ENCODE data around the gene LGALS12.
"Not testable (repeated sequence)": the region's sequence is repeated elsewhere in the genome, so short reads cannot be mapped to it uniquely, and the experiment has no call there.

The LGALS12 gene

GRCh38 chr11:63504933-63505586, 824 bp upstream of the LGALS12 start:
- DNase-seq (ENCODE audit: low spot score) = no peak

GRCh38 chr11:63506876-63507275, 992 bp downstream of the LGALS12 start:
- DNase-seq (ENCODE audit: low spot score) = no peak

GRCh38 chr11:63507511-63507910, 1.6 kb downstream of the LGALS12 start:
- no peak for DNase-seq (ENCODE audit: low spot score)

- DNase-seq (ENCODE audit: low spot score) = peak; percentile 36
Measured at GRCh38 chr11:63508009-63508408, 2.1 kb downstream of the LGALS12 start.

DNA sequence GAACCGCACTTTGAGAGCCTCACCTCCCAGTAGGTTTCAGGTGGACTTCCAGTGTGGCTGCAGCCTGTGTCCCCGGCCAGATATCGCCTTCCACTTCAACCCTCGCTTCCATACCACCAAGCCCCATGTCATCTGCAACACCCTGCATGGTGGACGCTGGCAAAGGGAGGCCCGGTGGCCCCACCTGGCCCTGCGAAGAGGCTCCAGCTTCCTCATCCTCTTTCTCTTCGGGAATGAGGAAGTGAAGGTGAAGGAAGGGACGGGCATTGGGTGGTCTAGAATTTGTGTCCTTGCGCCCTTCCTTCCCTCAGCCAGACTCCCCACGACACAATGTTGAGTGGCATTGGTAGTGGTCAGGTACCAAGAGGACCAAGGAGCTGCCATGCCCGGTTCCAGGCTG, 2.9 kb downstream of the LGALS12 start:
- DNase-seq (ENCODE audit: low spot score) = no peak

DNA sequence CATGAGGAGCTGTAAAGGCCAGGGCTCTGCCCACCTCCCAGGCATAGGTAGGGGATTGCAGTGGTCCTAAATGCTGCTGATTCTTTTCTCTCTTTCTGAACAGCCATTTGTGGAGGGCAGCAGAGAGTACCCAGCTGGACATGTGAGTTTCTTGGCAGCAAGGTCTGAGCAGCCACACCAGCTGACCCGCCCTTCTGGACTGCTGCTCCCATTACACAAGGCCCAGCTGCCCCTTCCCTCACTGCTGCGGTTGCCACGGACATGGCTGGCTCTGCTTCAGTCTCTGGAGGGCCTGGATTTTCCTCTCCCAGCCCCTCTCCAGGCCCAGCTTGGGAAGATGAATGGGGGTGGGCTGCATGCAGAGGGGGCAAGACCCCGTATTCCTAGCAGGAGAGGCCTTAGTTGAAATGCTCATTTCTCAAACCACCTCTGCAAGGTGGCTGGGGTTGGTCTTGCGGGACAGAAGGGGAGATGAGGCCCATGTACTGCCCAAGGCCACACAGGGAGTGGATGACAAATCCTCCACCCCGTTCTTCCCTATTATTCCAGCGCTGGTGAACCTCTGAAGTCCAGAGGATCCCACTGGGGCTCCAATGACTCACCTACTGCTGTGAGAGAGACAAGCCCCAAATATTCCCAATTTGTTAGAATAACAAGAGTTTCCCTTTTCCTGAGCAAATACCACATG, 4.6 kb downstream of the LGALS12 start:
- peak; percentile 30 for DNase-seq (ENCODE audit: low spot score)

- DNase-seq (ENCODE audit: low spot score) = no peak
Measured at GRCh38 chr11:63511048-63511748, 5.3 kb downstream of the LGALS12 start.

DNA sequence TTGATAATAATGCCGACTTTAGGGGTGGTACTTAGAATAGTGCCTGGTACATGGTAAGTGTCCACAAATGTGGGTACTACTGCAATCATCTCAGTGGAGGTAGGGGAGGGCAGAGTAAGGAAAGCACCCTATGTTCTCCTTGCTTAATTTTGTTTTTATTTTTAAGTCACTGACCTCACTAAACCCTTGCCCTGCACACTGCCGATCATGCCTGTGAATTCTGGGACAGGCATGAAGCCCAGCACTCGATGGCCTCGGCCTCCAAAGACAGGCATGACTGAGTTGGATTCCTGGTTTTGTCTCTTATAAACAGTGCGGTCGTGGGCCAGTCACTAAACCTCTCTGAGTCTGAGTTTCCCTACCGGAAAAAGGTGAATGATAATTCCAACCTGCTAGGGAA, 6.9 kb downstream of the LGALS12 start:
- no peak for DNase-seq (ENCODE audit: low spot score)

DNA sequence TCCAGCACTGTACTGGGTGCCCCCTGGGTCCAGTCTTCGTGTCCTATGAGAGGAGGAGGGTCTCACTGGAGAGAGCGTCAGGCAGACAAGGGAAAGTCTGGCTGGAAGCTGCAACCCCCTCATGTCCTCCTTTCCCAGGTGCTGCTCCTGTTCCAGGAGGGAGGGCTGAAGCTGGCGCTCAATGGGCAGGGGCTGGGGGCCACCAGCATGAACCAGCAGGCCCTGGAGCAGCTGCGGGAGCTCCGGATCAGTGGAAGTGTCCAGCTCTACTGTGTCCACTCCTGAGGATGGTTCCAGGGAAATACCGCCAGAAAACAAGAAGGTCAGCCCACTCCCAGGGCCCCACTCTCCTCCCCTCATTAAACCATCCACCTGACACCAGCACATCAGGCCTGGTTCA, 10.2 kb downstream of the LGALS12 start:
- no peak for DNase-seq (ENCODE audit: low spot score)

- no peak for DNase-seq (ENCODE audit: low spot score)
Measured at GRCh38 chr11:63517156-63517555, 11.3 kb downstream of the LGALS12 start.

DNA sequence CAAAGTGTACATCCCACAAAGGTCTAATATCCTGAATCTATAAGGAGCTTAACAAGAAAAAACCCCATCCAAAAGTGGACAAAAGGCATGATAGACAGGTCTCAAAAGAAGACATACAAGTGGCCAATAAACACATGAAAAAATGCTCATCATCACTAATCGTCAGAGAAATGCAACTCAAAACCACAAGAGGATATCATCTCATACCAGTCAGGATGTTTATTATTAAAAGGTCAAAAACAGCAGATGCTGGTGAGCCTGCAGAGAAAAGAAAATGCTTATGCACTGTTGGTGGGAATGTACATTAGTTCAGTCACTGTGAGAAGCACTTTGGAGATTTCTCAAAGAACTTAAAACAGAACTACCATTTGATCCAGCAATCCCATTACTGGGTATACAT, 12.7 kb downstream of the LGALS12 start:
- DNase-seq (ENCODE audit: low spot score) = no peak

GRCh38 chr11:63520606-63521170, 14.8 kb downstream of the LGALS12 start:
- no peak for DNase-seq (ENCODE audit: low spot score)

- no peak for DNase-seq (ENCODE audit: low spot score)
Measured at GRCh38 chr11:63521896-63522295, 16.0 kb downstream of the LGALS12 start.

GRCh38 chr11:63523151-63523550, 17.3 kb downstream of the LGALS12 start:
- no peak for DNase-seq (ENCODE audit: low spot score)

DNA sequence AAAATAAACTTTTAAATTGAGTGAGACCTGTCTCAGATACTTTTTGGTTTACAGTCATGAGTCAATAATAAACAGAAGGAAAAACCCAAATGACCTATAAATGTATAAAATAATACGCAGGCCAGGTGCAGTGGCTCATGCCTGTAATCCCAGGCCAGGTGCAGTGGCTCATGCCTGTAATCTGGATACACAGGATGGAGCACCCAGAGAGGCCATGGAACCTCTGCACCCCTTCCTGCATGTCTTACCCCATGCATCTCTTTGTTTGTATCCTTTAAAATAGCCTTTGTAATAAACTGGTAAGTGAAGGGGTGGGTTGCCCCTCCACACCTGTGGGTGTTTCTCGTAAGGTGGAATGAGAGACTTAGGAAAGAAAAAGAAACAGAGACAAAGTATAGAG, 21.8 kb downstream of the LGALS12 start:
- no peak for DNase-seq (ENCODE audit: low spot score)

DNA sequence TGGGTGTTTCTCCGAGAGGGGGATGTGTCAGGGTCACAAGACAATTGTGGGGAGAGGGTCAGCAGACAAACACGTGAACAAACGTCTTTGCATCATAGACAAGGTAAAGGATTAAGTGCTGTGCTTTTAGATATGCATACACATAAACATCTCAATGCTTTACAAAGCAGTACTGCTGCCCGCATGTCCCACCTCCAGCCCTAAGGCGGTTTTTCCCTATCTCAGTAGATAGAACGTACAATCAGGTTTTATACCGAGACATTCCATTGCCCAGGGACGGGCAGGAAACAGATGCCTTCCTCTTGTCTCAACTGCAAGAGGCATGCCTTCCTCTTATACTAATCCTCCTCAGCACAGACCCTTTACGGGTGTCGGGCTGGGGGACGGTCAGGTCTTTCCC, 22.3 kb downstream of the LGALS12 start:
- not testable (repeated sequence) for DNase-seq (ENCODE audit: low spot score)

- not testable (repeated sequence) for DNase-seq (ENCODE audit: low spot score)
Measured at GRCh38 chr11:63528729-63529278, 22.9 kb downstream of the LGALS12 start.

DNA sequence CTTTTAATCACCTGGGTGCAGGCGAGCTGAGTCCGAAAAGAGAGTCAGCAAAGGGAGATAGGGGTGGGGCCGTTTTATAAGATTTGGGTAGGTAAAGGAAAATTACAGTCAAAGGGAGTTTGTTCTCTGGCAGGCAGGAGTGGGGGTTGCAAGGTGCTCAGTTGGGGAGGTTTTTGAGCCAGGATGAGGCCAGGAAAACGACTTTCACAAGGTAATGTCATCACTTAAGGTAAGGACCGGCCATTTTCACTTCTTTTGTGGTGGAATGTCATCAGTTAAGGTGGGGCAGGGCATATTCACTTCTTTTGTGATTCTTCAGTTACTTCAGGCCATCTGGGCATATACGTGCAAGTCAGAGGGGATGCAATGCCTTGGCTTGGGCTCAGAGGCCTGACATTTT, 23.5 kb downstream of the LGALS12 start:
- DNase-seq (ENCODE audit: low spot score) = not testable (repeated sequence)

DNA sequence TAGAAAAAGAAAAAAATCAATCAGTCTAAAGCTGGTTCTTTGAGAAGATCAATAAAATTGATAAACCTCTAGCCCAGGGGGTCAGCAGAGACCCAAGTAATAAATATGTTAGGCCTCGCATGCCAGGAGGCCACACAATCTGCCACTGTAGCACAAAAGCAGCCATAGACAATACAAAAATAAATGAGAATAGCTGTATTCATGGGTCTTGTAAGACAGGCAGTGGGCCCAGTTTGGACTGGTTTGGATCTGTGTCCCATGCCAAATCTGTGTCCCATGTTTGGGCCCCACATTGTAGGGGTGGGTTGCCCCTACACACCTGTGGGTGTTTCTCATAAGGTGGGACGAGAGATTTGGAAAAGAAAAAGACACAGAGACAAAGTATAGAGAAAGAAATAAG, 24.1 kb downstream of the LGALS12 start:
- no peak for DNase-seq (ENCODE audit: low spot score)

- peak; percentile 64 for DNase-seq (ENCODE audit: low spot score)
Measured at GRCh38 chr11:63531074-63531792, 25.3 kb downstream of the LGALS12 start.

DNA sequence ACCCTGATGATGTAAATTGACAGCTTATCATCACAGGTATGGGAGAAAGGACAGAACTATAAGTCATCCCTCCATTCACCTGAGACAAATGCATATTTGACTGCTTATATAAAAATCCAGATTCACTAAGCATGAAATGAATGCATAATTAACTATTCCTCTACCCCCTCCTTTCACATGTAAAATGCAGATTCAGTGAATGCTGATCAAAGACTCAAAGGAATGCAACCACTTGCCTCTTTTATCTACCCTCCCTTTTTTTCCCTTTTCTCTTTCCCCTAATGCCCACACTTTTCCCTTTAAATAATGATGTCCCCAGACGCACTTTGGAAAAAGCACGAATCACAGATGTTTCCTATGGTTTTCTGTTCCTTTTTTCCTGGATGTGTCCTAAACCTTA, 26.2 kb downstream of the LGALS12 start:
- no peak for DNase-seq (ENCODE audit: low spot score)

Measured in AG08395 (cell line).